NCI-H526 treated with DMSO at 0.1 percent for 48 hours (cell line): ENCODE data around the gene KRTAP4-16.
A peak's percentile ranks its signal among the peaks of the same experiment; 100 is the strongest.
"Not testable (repeated sequence)": the region's sequence is repeated elsewhere in the genome, so short reads cannot be mapped to it uniquely, and the experiment has no call there.

Experiments
- DNase-seq: peaks from one replicate; lab custom pipeline; 2025; lab: John Stamatoyannopoulos, UW

Gene KRTAP4-16

DNA sequence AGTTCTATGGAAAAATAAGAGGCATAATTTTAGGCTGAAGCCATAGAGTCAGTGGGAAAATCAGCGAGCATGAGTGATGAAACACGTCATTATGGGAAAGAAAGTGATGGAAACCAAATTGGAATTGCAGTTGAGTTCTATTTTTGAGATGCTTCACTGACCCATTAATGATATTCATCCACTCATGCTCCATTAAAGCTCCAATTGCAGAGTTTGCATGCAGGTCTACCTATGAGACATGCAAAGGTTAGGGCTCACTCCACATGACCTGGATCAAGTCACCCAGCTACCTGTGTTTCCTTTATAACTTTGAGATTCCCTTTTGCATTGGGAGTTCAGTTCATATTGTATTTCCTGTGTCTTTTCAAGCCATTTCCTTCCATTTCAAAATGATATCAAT, 28.3 kb downstream of the KRTAP4-16 start:
- DNase-seq = peak; percentile 35

DNA sequence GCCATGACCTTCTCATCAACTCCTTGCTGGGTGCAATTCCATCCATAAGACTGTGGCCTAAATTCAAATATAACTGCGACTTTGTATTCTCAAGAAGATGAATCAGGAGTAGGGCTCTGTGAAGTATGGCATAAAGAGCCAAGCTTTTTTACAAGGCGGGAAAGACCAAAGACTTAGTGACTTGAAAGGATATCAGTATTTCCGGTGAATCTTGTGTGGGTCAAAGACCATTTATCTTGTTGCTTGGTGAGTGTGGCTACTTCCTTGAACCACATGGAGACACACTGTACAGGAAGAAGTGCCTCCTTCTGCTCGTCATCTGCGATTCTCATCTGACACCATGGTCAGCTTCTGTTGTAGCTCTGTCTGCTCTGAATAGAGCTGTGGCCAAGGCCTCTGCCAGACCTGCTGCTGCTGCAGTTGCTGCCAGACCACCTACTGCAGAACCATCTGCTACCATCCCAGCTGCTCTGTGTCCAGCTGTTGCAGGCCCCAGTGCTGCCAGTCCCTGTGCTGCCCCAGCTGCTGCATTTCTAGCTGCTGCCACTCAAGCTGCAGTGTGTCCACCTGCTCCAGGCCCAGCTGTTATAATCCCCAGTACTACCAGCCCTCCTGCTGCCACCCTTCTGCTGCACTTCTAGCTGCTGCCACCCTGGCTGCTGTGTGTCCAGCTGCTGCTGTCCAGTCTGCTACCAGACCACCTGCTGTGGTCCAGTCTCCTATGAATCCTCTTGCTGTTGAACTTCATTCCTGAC, 30.2 kb downstream of the KRTAP4-16 start:
- DNase-seq = no peak

DNA sequence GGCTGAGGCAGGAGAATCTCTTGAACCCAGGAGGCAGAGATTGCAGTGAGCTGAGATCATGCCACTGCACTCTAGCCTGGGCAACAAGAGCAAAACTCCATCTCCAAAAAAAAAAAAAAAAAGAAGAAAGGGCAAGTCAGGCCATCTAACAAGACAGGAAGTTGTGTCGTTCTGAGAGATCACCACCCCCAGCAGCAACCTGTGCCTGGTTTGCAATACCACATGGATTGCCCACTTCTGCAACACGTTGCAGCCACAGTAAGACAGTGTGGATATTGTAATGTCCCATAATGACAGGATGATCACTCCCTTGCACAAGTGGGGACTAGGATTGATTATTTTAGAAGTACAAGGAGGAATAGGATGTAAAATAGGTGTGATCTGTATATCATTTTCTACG, 33.0 kb downstream of the KRTAP4-16 start:
- no peak for DNase-seq

DNA sequence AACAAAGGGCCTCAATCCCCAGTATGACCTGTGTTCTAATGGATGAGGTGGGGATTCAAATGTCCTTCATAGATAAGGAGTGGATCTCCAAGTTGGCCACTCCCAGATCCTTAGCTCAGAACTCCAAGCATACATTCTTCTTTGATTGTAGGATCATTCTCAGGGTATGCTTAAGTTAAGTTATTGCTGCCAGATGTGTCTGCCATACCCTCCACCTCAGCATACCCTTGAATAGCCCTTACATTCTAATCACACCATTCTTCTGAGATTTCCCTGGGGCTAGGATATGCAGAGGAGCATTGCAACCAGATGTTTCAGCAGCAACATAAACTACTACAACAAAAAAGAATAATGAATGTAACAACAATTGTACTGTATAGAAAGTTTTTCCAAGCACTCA, 34.7 kb downstream of the KRTAP4-16 start:
- DNase-seq = no peak

DNA sequence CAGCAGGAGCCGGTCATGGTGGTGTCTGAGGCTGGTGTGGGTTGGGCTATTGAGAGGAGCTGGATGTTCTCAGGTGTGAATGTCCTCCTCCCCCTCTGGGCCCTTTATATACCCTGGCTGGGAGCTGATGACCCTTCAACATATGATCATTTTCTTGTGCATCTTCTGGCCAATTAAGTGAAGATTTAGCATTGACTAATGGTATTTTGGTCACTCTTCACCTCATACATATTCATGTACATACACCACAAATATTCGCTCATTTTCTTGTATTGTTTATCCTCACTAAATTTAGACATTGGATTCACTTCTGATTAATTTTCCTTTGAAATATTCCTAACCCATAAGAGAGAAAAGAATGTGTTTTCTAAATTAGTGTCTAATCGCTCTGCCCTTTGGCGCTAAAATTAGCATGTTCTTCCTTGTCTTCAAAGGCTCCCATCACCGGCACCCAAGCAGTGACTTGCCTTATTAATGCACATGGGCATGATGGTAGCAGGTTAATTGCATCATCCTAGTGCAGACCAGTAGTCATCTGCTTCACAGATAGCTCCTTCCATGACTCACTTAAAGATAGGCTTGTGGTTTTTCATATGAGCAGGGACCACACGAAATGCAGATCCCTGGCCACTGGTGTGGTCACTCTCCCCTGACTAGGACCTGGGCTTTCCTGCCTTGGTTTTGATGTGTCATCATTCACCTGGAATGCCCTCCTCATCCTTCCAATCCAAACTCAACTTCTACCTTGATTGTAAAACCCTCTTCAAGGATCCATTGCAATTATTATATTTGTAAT, 36.0 kb downstream of the KRTAP4-16 start, which contains the start of gene KRTAP2-4:
Gene KRTAP2-4 (minus strand): TSS at position 51 of the 796 bp plus-strand sequence. CDS start 34 bp downstream, at position 17.
- DNase-seq = no peak

DNA sequence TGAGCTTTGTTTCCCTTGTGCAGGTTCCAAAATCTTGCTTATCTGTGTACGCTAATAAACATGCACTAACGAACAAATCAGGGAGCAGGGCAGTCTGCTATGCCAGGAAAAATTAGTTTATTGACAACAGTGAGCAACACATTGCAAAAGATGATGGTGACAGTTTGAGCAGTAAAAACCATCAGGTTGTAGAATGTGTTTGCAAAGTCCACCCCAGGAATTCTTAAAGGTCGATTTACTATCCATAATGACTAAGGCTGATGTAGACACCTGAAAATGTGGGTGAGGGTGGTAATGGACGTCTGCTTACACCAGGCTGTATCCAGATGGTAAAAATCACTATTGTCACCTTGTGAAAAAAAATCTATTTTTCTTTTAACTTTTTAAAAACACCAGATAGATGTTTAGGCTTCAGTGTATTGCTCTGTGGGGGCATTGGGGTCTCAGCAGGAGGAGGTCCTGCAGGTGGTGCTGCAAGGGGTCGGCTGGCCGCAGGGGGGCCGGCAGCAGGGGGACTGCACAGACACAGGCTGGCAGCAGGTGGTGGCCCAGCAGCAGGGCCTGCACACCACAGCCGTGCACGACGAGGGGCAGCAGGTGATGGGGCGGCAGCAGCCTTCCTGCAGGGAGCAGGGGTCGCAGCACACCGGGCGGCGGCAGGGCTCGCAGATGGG, 36.9 kb downstream of the KRTAP4-16 start:
- not testable (repeated sequence) for DNase-seq

DNA sequence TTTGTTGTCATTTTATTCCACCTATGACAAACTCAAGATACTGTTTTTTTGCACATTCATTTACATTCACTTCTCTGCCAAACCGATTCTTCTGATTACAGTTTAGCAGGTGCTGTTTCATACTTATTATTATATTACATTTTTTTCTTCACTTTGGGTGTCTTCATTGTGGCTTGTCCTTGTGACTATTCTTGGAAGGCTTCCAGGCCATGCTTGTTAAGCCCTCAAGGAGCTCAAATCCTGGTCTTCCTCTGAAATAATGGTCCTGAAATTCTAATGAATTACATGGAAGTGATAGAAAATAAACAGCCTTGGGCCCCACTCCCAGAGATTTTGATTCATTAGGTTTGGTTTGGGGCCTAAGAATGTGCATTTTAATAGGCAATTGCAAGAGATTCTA, 37.7 kb downstream of the KRTAP4-16 start:
- no peak for DNase-seq

DNA sequence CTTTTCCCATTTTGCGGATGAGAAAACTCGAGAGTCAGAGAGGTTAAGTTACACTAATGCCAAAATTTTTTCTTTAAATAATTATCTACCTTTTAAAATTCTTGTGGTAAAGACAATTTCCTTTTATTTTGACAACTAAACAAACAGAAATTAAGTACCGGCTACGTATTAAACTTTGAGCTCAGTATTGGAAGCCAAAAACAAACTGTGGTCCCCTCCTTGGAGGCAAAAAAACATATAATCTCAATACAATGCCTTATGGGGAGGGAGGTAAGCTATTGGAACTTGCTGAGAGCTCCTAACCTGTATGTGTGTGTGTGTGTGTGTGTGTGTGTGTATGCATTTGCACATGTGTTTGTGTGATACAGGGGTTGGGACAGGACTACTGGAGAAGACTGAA, 38.6 kb downstream of the KRTAP4-16 start:
- DNase-seq = no peak

DNA sequence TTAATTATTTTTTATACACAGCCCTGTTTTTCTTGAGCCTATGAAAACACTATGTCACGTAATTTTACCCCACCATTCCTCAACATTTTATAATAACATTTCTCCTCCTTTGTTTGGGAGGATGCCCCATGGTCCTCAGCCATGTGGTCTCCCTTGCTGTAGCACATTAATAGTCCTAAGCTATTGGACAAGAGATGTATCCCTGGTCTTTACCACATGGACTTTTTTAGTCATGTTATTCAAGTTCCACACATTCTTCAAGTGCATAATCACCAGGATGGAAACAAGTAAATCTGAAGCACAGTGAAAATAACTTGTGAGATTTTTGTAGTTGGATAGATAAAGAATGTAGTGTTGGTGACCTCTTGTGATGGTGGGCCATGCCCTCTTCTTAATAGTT, 40.0 kb downstream of the KRTAP4-16 start:
- DNase-seq = no peak

DNA sequence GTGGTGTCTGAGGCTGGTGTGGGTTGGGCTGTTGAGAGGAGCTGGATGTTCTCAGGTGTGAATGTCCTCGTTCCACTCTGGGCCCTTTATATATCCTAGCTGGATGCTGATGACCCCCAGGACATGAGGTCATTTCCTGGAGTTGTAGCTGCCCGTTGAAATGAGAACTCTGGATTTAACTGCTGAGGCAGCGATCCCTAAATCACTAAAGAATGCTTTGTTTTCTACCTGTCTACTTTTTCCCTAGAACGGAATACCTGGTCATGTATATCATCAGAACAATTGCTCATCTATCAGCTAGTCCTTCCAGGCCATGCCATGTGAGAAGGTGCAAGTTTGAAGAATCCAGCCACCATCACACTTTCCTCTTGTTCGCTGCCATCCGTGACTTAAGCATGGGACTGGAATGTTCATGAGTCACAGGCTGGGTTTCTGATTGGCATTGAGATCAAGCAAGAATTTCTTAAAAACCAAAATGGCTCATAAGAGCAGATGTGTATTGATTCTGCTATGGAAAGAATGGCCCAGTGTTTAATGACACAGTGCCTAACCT, 41.9 kb downstream of the KRTAP4-16 start, which contains the start of gene KRTAP2-3:
Gene KRTAP2-3 (minus strand): TSS at position 63 of the 553 bp plus-strand sequence. CDS start 64 bp downstream, outside the sequence.
- no peak for DNase-seq

DNA sequence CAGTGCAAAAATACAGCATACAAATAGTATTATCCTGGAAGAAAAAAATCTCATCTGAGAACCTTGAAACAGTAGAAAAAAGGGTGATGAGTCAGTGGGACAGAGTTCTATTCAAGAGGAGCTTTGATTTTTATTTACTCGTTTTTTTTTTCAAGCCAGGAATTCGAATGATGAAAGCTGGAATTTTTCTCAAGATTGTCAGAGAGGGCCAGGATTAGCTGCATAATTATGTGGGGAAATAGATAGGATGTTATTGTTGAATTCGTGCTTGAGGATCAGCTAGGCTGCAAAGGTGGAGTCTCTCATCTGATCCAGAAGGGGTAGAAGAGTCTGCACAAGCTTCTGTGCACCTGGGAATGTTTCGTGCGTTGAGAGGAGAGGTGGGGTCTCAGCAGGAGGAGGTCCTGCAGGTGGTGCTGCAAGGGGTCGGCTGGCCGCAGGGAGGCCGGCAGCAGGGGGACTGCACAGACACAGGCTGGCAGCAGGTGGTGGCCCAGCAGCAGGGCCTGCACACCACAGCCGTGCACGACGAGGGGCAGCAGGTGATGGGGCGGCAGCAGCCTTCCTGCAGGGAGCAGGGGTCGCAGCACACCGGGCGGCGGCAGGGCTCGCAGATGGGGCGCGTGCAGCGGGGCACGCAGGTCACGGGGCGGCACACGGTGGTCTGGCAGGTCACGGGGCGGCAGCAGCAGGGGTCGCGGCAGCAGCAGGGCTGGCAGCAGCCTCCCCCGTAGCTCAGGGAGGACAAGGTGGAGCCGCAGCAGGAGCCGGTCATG, 42.5 kb downstream of the KRTAP4-16 start:
- DNase-seq = not testable (repeated sequence)

DNA sequence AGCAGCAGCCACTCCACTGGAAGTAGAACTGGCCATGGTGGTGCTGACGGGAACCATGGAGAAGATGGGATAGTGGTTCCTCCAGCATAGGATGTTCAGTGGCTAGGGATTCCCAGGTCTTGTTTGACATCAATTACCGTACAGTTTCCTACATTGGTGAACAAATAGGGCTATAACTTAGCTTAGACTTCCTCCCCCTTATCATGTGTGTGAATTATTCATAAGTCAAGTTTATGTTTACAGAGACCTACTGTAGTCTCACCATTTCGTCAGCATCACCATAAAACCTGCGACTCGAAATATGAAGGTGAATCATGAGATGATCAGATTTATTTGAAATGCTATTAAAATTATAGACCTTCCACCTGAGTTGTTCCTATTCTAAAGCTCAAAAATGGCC, 43.3 kb downstream of the KRTAP4-16 start:
- DNase-seq = no peak

DNA sequence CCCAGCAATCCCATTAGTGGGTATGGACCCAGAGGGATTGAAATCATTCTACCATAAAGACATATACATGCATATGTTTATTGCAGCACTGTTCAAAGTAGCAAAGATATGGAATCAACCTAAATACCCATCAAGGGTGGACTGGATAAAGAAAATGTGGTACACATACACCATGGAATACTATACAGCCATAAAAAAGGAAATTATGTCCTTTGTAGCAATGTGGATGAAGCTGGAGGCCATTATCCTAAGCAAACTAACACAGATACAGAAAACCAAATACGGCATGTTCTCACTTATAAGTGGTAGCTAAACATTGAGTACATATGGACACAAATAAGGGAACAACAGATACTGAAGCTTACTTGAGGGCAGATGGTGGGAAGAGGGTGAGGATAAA, 44.5 kb downstream of the KRTAP4-16 start:
- DNase-seq = no peak

DNA sequence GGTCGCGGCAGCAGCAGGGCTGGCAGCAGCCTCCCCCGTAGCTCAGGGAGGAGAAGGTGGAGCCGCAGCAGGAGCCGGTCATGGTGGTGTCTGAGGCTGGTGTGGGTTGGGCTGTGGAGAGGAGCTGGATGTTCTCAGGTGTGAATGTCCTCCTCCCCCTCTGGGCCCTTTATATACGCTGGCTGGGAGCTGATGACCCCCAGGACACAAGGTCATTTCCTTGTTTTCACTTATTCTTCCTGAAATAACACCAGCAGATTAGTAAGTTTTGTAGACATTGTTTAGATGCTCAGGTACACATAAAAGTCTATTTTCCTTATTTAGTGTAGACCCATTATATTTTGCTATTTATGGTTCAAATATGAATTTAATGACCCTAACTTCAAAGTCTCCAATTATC, 46.9 kb downstream of the KRTAP4-16 start, which contains the start of gene KRTAP2-2:
Gene KRTAP2-2 (minus strand): TSS at position 101 of the 400 bp plus-strand sequence. CDS start 19 bp downstream, at position 82.
- DNase-seq = not testable (repeated sequence)

DNA sequence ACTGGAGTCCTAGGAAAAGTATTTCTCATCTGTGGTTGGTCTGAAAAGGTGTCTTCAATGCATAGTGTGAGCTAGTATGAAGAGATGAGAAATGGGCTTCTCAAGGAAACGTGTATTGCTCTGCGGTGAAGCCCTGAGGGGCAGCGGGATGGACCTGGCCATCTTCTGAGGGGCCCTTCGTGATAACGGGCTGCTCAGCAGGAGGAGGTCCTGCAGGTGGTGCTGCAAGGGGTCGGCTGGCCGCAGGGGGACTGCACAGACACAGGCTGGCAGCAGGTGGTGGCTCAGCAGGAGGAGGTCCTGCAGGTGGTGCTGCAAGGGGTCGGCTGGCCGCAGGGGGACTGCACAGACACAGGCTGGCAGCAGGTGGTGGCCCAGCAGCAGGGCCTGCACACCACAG, 47.5 kb downstream of the KRTAP4-16 start:
- not testable (repeated sequence) for DNase-seq

DNA sequence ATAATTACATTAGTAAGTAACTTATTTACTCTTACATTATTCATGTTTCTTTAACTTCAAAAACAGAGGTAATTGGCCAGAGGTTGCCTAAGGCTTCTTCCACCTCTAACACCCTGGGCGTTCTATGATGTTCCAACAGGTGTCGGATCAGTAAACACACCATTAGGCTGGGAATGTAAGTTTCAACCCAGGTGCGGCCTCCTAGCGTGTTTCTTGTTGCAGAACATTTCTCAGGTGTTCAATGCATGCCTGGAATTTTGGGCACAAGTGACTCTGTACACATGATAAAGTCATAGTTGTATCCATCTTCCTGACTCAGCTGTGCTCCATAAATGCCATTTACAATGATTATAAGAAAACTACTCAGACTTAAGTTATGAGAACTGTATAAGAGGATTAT, 48.0 kb downstream of the KRTAP4-16 start:
- DNase-seq = no peak

DNA sequence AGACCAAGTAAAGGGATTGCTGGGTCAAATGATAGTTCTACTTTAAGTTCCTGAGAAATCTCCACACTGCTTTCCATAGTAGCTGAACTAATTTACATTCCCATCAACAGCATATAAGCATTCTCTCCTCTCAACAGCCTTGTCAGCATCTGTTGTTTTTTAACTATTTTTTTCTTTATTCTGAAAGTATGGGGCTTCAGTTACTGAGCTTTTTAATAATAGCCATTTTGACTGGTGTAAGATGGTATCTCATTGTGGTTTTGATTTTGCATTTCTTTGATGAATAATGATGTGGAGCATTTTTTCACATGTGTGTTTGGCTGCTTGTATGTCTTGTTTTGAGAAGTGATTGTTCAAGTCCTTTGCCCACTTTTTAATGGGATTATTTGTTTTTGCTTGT, 49.4 kb downstream of the KRTAP4-16 start:
- DNase-seq = peak; percentile 38
